RWPE2 (cell line): ENCODE measurements around the gene UGT1A8.
"Not testable (repeated sequence)": the region's sequence is repeated elsewhere in the genome, so short reads cannot be mapped to it uniquely, and the experiment has no call there.

Source experiments
- ATAC-seq: fragments of 200-7000 bp; cut with Tn5 transposase; 3 replicates; pipeline ENCODE4 v1.9.1; 2021; ENCODE audit warnings: low read depth
- DNase-seq: peaks from one replicate; pipeline ENCODE4 v3.0.0-alpha.2; 2020; ENCODE audit warnings: low spot score
- H3K27ac ChIP-seq: fragments of 450-650 bp; 2 replicates; pipeline ENCODE4 v1.5.1; 2017; ENCODE audit warnings: mild to moderate bottlenecking; ENCODE audit not compliant: poor library complexity, severe bottlenecking
- H3K27me3 ChIP-seq: fragments of 250-450 bp; sonication (Bioruptor Pico); 2 replicates; pipeline ENCODE4 v1.5.1; 2021; ENCODE audit warnings: mild to moderate bottlenecking, moderate library complexity; ENCODE audit not compliant: insufficient read depth, poor library complexity, severe bottlenecking
- H3K36me3 ChIP-seq: fragments of 250-450 bp; sonication (Bioruptor Pico); 2 replicates; pipeline ENCODE4 v1.5.1; 2020; ENCODE audit warnings: low read depth, mild to moderate bottlenecking, moderate library complexity
- H3K4me1 ChIP-seq: fragments of 250-450 bp; sonication (Bioruptor Pico); 2 replicates; pipeline ENCODE4 v1.5.1; 2021; ENCODE audit warnings: mild to moderate bottlenecking, moderate library complexity; ENCODE audit not compliant: insufficient read depth, poor library complexity, severe bottlenecking
- H3K4me3 ChIP-seq: fragments of 250-450 bp; sonication (Bioruptor Pico); 2 replicates; pipeline ENCODE4 v1.5.1; 2021; ENCODE audit warnings: mild to moderate bottlenecking, moderate library complexity; ENCODE audit not compliant: severe bottlenecking
- H3K9me3 ChIP-seq: fragments of 250-450 bp; sonication (Bioruptor Pico); 2 replicates; pipeline ENCODE4 v1.5.1; 2021; ENCODE audit warnings: mild to moderate bottlenecking, moderate library complexity; ENCODE audit not compliant: severe bottlenecking
- TF ChIP-seq, protein P1 (sequence below): fragments of 450-650 bp; IDR thresholded peaks from one replicate; pipeline ENCODE4 v1.5.1; 2017; ENCODE audit warnings: mild to moderate bottlenecking, moderate library complexity; ENCODE audit not compliant: poor library complexity, severe bottlenecking

Gene UGT1A8

DNA sequence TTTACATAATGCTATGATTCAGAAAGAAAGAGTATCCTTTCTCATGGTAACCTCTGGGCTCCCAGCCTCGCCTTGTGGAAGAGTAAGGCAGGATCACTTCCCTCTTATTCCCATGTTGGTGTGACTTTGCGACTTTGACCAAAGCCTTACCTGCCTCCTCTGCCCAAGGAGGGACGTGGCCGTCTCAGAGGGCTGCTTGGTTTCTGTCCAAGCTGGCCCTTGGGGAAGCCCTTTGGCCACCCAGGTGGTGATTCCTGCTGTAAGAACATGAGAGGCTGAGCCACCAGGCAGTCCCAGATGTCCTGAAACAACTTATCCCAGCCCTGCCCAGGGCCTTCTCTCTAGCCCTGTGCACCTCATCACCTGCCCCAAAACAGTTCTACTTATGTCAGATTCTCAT is 81.3 kb downstream of the UGT1A8 start:
- Histone ChIP-seq H3K27ac (no peak overlapping the region), H3K4me1 (peaks cover 8% of the 10 kb centered on the region)
- ATAC-seq: no peak

GRCh38 chr2:233699424-233700027 is 82.1 kb downstream of the UGT1A8 start:
- Histone ChIP-seq H3K9me3 (no peaks in the 10 kb centered on the region), H3K27ac (peak overlapping the region; percentile 24), H3K36me3 (no peaks in the 10 kb centered on the region), H3K27me3 (no peaks in the 10 kb centered on the region), H3K4me1 (peaks cover 8% of the 10 kb centered on the region), H3K4me3 (no peak overlapping the region)
- no peak for ATAC-seq
- no peak for DNase-seq
- TF ChIP-seq, protein P1, sequence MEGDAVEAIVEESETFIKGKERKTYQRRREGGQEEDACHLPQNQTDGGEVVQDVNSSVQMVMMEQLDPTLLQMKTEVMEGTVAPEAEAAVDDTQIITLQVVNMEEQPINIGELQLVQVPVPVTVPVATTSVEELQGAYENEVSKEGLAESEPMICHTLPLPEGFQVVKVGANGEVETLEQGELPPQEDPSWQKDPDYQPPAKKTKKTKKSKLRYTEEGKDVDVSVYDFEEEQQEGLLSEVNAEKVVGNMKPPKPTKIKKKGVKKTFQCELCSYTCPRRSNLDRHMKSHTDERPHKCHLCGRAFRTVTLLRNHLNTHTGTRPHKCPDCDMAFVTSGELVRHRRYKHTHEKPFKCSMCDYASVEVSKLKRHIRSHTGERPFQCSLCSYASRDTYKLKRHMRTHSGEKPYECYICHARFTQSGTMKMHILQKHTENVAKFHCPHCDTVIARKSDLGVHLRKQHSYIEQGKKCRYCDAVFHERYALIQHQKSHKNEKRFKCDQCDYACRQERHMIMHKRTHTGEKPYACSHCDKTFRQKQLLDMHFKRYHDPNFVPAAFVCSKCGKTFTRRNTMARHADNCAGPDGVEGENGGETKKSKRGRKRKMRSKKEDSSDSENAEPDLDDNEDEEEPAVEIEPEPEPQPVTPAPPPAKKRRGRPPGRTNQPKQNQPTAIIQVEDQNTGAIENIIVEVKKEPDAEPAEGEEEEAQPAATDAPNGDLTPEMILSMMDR: no peak

More for the DNA sequence above, 81.3 kb downstream of the UGT1A8 start:
- no peaks in the 10 kb centered on the region for H3K36me3 ChIP-seq
- TF ChIP-seq, protein P1: no peak
- H3K4me3 ChIP-seq: no peak overlapping the region
- H3K9me3 ChIP-seq: no peaks in the 10 kb centered on the region
- no peaks in the 10 kb centered on the region for H3K27me3 ChIP-seq
- no peak for DNase-seq

GRCh38 chr2:233700028-233700635 is 82.7 kb downstream of the UGT1A8 start:
- peaks cover 8% of the 10 kb centered on the region for H3K4me1 ChIP-seq
- peak overlapping the region; percentile 24 for H3K27ac ChIP-seq
- no peaks in the 10 kb centered on the region for H3K9me3 ChIP-seq
- TF ChIP-seq, protein P1: no peak
- ATAC-seq: no peak
- no peaks in the 10 kb centered on the region for H3K36me3 ChIP-seq
- H3K4me3 ChIP-seq: no peak overlapping the region
- no peaks in the 10 kb centered on the region for H3K27me3 ChIP-seq
- no peak for DNase-seq

DNA sequence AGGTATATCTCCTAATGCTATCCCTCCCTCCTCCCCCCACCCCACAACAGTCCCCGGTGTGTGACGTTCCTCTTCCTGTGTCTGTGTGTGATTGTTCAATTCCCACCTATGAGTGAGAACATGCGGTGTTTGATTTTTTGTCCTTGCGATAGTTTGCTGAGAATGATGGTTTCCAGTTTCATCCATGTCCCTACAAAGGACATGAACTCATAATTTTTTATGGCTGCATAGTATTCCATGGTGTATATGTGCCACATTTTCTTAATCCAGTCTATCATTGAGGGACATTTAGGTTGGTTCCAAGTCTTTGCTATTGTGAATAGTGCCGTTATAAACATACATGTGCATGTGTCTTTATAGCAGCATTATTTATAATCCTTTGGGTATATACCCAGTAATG is 83.4 kb downstream of the UGT1A8 start:
- H3K36me3 ChIP-seq, ATAC-seq, H3K27ac ChIP-seq, DNase-seq, H3K27me3 ChIP-seq, H3K4me3 ChIP-seq, H3K9me3 ChIP-seq: not testable (repeated sequence)
- H3K4me1 ChIP-seq: peaks cover 10% of the 10 kb centered on the region

- Histone ChIP-seq H3K4me1 (peaks cover 22% of the 10 kb centered on the region), H3K4me3 (no peak overlapping the region)
Measured at GRCh38 chr2:233702238-233702637, 84.8 kb downstream of the UGT1A8 start.

More at GRCh38 chr2:233702238-233702637, 84.8 kb downstream of the UGT1A8 start:
- ATAC-seq (no peak), DNase-seq (no peak)
- Histone ChIP-seq H3K27ac (no peak overlapping the region), H3K9me3 (no peaks in the 10 kb centered on the region), H3K36me3 (no peaks in the 10 kb centered on the region), H3K27me3 (no peaks in the 10 kb centered on the region)
- TF ChIP-seq, protein P1: no peak
